ENCODE data around the gene MBOAT7.
"Not testable (repeated sequence)": the region's sequence is repeated elsewhere in the genome, so short reads cannot be mapped to it uniquely, and the experiment has no call there.

The MBOAT7 gene

GRCh38 chr19:54209058-54209810 lies 19.9 kb upstream of the MBOAT7 start:
- no peak for DNase-seq (ENCODE audit: low read depth)

GRCh38 chr19:54208784-54209057 lies 19.3 kb upstream of the MBOAT7 start:
- DNase-seq (ENCODE audit: low read depth) = no peak

GRCh38 chr19:54207983-54208783 lies 18.8 kb upstream of the MBOAT7 start:
- no peak for DNase-seq (ENCODE audit: low read depth)

GRCh38 chr19:54207676-54207982 lies 18.2 kb upstream of the MBOAT7 start:
- no peak for DNase-seq (ENCODE audit: low read depth)

GRCh38 chr19:54207193-54207592 lies 17.8 kb upstream of the MBOAT7 start:
- not testable (repeated sequence) for DNase-seq (ENCODE audit: low read depth)

- DNase-seq (ENCODE audit: low read depth) = no peak
These were observed 17.4 kb upstream of the MBOAT7 start for GRCh38 chr19:54206831-54207177.

- DNase-seq (ENCODE audit: low read depth) = no peak
These were observed 16.9 kb upstream of the MBOAT7 start for GRCh38 chr19:54206030-54206830.

GRCh38 chr19:54204767-54205468 lies 15.5 kb upstream of the MBOAT7 start:
- no peak for DNase-seq (ENCODE audit: low read depth)

GRCh38 chr19:54203151-54203611 lies 13.8 kb upstream of the MBOAT7 start:
- no peak for DNase-seq (ENCODE audit: low read depth)

GRCh38 chr19:54201980-54202379 lies 12.6 kb upstream of the MBOAT7 start:
- DNase-seq (ENCODE audit: low read depth) = no peak

- no peak for DNase-seq (ENCODE audit: low read depth)
These were observed 11.9 kb upstream of the MBOAT7 start for GRCh38 chr19:54201172-54201701.

GRCh38 chr19:54199401-54199800 lies 10.0 kb upstream of the MBOAT7 start:
- DNase-seq (ENCODE audit: low read depth) = no peak

- no peak for DNase-seq (ENCODE audit: low read depth)
These were observed 7.7 kb upstream of the MBOAT7 start for GRCh38 chr19:54197121-54197520.

- DNase-seq (ENCODE audit: low read depth) = no peak
These were observed 7.2 kb upstream of the MBOAT7 start for GRCh38 chr19:54196536-54196935.

- not testable (repeated sequence) for DNase-seq (ENCODE audit: low read depth)
These were observed 5.1 kb upstream of the MBOAT7 start for GRCh38 chr19:54194463-54194862.

GRCh38 chr19:54193011-54193410 lies 3.6 kb upstream of the MBOAT7 start:
- no peak for DNase-seq (ENCODE audit: low read depth)

GRCh38 chr19:54191811-54192453 lies 2.6 kb upstream of the MBOAT7 start:
- DNase-seq (ENCODE audit: low read depth) = no peak

GRCh38 chr19:54191011-54191810 lies 1.8 kb upstream of the MBOAT7 start, which contains the start of gene TSEN34:
Gene TSEN34, plus strand, starts transcription at chr19:54191308. Its CDS starts 57 bp downstream, at chr19:54191365.
- DNase-seq (ENCODE audit: low read depth) = peak; percentile 81

GRCh38 chr19:54190503-54191010 lies 1.2 kb upstream of the MBOAT7 start:
- peak; percentile 100 for DNase-seq (ENCODE audit: low read depth)

- peak; percentile 100 for DNase-seq (ENCODE audit: low read depth)
These were observed 539 bp upstream of the MBOAT7 start for GRCh38 chr19:54189735-54190502.

Measured in T-helper 22 cell (primary cell).